NCI-H460 (cell line): ENCODE measurements around the gene B4GALT5. TPM values are rescaled to one million over a fixed set of nuclear protein-coding genes. Genes with fewer than 3 reads are reported as not detected.
"Not testable (repeated sequence)": the region's sequence is repeated elsewhere in the genome, so short reads cannot be mapped to it uniquely, and the experiment has no call there.

Source experiments
- DNase-seq: peaks from one replicate; pipeline ENCODE4 v3.0.0-alpha.2; 2016; ENCODE audit warnings: low read depth; ENCODE audit errors: extremely low read depth
- polyA plus RNA-seq: library from polyadenylated mRNA; depleted of rRNA; stranded (reverse); fragments of >200 nt; gene quantifications from 2 replicates; pipeline ENCODE4 v1.2.3, GENCODE V29; 2014; cell fraction: nucleus; rRNA removed
- total RNA-seq: library from RNA; depleted of rRNA; stranded (reverse); fragments of >200 nt; shearing (Covaris generic); gene quantifications from 2 replicates; pipeline ENCODE4 v1.2.3, GENCODE V29; 2014; rRNA removed

Gene B4GALT5, protein sequence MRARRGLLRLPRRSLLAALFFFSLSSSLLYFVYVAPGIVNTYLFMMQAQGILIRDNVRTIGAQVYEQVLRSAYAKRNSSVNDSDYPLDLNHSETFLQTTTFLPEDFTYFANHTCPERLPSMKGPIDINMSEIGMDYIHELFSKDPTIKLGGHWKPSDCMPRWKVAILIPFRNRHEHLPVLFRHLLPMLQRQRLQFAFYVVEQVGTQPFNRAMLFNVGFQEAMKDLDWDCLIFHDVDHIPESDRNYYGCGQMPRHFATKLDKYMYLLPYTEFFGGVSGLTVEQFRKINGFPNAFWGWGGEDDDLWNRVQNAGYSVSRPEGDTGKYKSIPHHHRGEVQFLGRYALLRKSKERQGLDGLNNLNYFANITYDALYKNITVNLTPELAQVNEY
- total RNA-seq: 16.4 TPM in 2 replicates
- polyA plus RNA-seq: 15.2 and 15.3 TPM in 2 replicates

DNA sequence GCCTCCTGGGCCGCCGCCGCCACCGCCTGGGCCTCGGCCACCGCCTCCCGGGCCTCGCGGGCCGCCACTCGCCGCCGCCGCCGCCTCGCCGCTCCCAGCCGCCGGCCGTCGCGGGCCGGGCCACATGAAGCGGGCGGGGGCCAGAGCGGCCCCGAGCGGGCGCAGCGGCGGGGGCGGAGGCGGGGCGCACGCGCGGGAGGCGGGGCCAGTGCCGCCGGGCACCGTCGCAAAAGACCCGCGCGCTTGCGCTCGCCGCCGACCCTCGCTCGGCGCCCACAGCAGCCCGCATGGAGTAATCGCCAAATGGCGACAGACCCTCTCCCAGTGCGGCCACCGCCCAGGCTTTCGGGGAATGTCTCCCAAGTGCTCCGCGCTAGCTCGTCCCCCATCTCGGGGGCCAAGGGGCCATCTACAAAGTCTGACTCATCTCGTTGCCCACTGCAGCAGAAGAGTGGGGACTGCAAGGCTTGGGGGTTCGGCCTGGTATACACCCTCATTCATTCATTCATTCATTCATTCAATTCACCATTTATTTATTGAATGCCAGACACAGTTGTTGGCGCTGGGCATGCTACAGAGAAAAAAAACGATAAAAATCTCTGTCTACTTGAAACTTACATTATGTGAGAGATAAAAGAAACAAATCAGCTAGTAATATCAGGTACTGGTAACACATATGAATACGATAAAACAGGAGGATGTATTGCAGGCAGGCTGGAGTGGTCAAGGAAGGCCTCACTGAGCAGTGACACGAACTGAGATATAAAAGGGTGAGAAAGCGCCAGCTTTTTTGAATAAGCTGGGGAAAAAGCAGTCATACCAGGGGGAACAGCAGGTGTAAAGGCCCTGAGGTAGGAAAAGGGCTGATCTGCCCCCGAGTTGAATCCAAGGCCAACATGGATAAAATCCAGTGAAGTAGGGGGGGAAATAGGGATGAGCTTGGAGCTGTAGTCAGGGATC, at the start of gene B4GALT5:
Gene B4GALT5 (minus strand): TSS at position 126 of the 960 bp plus-strand sequence. CDS start 188 bp downstream, outside the sequence.
- DNase-seq: peak; percentile 36

DNA sequence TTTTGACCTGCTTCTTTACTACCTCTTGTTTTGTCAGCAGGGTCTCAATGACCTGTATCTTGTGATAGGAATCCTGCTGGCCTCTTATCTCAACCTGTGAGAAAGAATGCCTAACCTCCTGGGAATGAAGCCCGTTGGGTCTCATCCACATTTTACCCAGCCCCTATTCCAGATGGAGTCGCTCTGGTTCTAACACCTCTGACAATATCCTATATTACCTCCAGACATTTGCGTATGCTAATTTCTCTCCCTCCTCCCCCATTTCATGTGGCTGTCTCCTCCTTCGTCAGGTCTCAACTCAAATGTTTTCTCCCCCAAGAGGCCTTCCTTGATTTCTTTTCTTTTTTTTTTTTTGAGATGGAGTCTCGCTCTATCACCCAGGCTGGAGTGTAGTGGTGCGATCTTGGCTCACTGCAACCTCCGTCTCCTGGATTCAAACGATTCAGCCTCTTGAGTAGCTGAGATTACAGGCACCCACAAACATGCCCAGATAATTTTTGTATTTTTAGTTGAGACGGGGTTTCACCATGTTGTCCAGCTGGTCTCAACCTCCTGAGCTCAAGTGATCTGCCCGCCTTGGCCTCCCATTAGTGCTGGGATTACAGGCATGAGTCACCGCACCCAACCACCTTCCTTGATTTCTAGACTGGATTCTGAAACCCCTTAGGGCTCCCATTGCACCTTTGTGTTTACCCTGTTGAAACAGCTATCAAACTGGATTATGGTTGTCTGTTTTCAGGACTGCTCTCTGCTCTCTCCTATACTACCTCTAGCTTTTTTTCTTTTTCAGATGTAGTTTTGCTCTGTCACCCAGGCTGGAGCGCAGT, 49.5 kb upstream of the B4GALT5 start:
- DNase-seq: no peak

DNA sequence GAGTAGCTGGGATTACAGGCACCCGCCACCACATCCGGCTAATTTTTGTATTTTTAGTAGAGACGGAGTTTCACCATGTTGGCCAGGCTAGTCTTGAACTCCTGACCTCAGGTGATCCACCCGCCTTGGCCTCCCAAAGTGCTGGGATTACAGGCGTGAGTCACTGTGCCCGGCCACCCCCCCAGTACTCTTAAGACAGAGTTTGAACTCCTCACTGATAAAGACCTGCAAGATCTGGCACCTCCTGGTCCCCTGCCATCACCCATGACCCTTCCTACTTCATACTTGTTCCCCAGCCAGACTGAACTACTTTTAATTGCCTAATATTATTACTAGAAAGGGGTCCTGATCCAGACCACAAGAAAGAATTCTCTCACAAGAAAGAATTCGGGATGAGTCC, 48.2 kb upstream of the B4GALT5 start:
- DNase-seq: not testable (repeated sequence)

DNA sequence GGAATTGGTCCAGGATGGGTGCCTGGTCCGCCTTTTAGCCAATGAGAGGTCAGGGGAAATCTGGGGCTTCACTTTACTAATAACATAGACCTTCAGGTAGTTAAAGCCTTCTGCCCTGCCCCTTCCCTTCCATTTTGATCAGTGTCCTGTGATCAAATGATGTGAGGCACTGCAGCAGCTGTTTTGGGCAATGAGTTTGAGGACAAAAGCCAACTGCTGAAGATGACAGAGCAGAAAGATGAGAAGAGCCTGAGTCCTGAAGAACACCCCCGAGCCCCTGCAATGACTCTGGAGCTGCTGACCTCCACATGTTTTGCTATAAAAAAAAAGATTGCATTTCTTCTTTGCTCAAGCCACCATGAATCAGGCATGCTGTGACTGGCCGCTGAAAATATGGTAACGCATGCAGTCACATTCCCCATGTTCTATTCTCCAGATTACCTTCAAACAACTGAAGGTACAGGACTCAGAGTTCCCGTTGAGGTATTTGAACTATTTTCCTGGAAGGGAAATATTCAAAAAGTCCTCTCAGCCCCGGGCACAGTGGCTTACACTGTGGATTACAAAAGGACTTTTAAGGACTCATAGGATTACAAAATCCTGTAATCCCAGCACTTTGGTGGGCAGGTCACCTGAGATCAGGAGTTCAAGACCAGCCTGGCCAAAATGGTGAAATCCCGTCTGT, 45.7 kb upstream of the B4GALT5 start:
- DNase-seq: no peak

DNA sequence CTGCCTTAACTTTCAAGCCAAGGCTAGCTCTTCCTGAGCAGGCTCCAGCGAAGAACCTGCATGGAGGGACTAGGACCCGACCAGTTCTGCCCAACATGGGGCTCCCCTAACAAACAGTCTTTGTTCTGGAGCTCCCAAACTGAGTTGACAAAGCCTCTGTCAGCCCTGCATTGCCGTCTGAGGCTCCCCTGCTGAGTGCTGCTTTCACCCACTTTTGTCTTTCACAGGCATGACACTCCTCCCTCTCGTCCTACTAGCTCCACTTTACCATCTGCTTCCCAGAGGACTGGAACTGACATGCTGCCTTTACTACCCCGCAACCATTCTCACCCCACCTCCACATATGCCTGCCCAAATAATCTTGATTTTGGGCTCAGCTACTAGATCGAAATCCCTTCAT, 45.1 kb upstream of the B4GALT5 start:
- no peak for DNase-seq

DNA sequence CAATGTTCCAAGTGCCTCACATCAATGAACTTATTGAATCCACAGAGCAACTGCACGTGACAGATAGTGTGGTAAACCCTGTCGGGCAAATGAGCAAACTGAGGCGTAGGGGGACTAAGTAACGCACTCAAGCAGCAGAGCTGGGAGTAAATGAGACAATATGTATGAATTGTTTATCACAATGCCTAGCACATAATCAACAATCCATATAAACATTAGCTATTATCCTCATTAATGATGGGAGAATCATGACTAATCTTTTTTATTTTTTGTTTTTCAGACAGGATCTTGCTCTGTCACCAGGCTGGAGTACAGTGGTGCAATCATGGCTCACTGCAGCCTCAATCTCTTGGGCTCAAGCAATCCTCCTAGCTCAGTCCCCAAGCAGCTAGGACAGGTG, 43.9 kb upstream of the B4GALT5 start:
- DNase-seq: no peak

DNA sequence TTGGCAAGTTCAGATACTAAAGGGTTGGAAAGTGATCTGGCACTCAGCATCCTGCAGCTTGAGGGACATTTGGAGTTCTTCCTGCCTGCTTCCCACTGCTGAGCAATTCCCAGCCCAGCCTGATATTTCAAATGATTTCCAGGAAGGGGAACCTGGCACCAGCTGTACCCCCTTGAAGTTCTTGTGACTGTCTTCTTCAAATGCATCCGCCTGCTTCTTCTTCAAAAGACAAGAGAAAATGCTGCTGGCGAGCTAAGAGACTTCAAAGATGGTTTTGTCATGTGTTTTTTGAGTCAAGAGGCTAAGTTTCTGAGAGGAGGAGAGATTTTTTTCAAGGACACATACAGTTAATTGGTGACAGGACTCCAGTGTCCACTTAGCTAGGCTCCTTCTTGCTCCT, 42.6 kb upstream of the B4GALT5 start:
- DNase-seq: no peak

DNA sequence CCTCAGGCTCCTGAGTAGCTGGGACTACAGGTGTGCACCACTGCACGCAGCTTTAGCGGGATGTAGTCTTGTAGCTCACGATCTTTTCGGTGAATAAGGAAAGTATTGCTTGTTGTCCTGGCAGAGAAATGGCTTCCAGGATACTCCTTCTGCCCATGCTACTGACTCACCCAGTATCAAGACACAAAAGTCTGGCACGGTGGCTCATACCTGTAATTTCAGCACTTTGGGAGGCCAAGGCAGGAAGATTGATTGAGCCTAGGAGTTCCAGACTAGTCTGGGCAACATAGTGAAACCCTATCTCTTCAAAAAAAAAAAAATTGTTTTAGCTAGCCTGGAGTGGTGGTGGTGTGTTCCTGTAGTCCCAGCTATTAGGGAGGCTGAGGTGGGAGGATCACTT, 40.9 kb upstream of the B4GALT5 start:
- DNase-seq: no peak

DNA sequence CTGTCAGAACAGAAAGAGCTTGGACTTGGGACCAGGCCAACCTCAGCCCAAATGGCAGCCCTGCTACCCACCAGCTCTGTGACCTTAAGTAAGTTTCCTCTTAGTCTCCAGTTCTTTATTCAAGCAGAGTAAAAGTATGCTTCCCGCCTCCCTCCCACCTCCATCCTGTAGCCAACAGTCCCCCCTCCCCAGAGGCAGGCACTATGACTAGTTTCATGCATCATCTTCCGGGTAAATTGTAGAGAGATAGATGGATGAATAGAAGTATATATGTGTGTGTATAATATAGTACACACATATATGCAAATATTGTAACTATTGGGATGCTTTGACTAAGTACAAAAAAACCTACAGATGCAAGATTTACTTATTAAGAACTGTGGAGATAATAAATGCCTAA, 39.5 kb upstream of the B4GALT5 start:
- no peak for DNase-seq

DNA sequence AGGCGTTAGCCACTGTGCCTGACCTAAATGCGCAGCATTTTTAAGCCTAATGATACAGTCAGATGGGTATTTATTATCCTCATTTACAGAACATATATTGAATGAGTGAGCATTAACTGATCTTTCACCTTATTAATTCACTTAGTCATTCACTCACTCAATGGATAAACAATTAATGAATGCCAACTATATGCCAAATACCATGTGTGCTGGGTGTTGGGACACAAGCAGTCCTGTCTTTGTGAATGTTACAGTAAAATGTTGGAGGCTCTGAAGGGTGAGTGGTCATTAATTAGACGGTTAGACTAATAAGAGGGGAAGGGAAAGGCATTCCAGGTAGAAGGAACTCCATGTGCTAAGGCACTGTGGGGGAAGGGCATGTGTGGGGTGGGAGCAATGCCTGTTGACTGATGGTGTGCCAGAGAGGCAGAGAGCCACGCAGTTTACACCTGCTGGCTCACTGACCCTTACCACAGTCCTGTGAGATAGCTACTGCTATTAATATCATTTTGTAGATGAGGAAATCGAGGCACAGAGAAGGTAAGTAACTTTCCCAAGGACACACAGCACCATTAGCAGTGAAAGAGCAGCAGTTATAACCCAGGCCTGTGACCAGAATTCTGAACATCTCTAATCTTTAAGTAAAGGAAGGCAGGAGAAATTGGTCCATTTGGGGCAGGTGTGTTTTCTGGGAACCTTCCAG, 38.7 kb upstream of the B4GALT5 start:
- no peak for DNase-seq

DNA sequence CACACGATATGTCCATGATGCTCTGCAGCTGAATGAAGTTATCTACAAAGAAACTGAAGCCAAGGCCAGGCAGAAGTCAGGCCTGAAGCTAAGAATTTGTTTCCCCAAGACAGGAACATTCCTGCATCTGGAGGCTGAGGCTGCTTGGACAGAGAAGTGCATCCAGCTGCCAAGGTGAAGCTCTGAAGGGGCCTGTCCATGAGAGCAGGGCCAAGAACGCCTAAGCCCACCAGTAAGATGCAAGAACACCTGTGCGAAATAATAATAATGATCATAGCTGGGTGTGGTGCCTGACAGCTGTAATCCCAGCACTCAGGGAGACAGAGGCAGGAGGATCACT, 37.7 kb upstream of the B4GALT5 start:
- no peak for DNase-seq

DNA sequence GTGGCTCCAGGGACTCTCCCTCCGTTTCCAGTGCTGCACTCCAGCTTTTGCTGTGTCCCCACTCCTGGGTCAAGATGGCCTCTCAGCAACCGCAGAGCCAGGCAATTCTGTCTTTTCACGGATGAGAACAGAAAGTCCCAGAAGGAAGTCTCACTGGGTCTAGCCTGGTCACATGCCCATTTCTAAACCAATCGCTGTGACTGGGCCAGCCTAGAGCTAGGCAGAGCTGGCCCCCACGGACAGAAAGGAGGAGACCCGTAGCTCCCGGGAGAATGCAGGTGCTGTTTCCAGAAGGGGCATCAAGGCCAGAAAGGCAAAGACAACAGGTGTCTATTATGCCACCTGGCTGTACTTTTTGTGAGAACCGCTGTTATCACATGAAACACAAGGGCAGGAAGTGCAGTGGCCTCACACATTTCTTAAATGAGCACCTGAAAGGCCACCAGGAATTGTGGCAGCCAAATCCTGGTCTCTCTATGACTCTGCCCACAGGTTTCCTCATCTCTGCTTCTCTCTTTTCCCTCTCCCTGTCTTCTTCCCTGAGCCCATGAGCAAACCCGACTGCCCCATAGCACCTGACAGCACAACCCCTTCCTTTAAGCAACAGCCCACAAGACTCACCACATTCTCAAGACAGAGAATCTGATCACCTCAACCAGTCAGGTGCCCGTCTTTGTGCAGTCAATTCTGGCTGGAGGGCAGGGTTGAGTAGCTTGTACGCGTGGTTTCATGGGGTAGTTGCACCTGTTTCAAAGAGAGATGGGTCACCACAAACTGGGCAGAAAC, 37.1 kb upstream of the B4GALT5 start:
- DNase-seq: no peak

DNA sequence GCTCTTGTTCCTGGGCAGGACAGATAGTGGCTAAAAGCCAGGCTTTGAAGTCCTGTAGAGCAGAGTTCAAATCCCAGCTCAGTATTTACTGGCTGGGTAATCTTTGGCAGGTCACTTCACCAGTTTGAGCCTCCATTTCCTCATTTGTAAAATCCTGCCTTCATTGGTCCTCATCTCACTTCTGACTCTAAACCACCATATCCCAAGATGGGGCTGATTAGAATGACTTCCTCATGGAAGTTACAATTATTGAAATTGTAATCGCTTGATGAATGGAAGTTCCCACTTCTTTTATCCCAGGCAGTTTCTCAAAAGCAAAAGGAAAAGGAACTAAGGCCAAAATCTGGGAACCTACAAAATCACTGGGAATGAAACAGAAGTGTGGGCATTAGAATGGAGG, 35.9 kb upstream of the B4GALT5 start:
- no peak for DNase-seq

DNA sequence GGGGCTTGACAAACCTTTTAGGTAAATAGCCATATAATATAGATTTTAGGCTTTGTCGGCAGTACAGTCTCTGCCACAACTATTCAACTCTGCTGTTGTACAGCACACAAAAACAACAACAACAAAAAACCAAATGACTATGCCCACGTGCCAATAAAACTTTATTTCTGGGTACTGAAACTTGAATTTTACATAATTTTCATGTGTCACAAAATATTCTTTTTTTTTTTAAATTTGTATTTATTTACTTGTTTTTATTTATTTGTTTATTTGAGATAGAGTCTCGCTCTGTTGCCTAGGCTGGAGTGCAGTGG, 34.8 kb upstream of the B4GALT5 start:
- DNase-seq: no peak

DNA sequence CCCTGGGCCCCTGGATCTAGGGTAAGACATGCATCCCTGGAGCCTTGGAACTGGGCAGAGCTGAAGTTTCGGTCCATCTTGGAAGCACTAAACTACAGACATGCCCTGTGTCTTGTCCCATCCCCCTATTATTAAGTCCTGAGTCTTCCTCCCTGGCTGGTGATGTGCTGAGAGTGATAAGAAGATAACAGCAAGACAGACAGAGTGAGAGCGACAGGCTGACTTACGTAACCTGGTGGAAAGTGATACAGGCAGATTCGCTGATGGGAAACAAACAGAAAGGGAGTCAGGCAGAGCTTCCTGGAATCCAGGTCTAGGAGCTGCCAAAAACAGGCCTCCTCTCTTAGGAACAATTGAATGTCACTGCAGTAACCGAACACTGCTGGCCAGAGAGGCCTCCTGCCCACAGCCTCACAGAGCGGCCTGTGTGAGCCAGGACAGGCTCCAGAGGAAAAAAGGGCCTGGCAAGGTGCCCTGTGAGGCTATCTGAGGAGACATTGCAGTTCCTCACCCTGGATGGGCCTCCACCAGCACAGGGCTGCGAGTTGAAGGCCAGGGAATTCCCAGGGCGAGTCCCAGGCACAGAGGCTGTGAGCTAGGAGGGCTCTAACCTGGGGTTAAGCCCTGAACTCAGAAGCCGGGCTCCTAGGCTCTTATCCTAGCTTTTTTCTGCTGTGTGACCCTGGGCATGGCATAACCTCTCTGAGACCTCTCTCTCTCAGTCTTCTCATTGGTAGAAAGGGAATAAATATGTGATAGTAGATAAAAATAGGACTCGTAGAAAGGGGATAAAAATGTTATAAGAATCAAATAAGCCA, 34.2 kb upstream of the B4GALT5 start:
- no peak for DNase-seq

DNA sequence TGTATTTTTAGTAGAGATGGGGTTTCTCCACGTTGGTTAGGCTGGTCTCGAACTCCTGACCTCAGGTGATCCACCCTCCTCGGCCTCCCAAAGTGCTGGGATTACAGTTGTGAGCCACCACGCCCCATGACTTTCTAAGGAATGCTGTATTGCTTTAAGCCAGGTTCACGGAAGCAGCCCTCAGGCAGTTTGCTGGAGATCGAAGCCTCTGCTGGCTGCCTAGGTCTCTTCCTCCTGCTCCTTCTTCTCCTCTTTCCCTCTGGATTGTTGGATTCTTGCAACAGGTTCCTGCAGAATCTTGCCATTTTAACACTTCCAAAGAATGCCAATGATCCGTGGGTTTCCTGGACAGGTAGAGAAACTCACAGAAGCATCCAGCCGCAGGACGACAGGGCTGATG, 29.3 kb upstream of the B4GALT5 start:
- no peak for DNase-seq

DNA sequence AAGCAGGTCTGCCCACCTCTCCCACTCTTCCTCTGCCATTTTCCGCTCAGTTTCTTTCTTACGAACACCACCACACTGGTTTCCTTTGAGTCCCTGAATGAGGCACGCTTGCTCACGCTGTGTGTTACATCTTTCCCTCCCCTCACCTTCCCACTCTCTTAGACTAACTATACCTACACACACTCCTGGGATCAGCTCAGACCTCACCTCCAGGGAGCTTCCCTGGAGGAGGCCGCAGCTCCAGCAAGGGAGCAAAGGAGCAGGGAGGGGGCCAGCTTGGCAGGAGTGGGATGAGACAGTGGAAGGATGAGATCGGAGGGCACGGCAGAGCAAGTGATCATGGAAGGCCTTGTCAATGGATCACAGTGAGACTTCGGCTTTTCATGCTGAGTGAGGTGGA, 28.3 kb upstream of the B4GALT5 start:
- DNase-seq: no peak

DNA sequence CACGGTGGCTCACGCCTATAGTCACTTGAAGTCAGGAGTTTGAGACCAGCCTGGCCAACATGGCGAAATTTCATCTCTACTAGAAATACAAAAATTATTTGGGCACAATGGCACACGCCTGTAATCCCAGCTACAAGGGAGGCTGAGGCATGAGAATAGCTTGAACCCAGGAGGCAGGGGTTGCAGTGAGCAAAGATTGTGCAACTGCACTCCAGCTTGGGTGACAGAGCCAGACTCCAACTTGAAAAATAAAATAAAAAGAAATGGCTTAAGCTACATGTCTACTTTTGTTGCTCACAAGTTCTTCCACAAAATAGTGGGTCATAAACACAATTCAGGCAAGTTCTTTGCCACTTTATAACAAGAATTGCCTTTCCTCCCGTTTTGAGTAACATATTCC, 27.1 kb upstream of the B4GALT5 start:
- no peak for DNase-seq
